ENCODE measurements around the gene PRKCE.

Gene PRKCE

GRCh38 chr2:45684756-45685155 lies 33.3 kb downstream of the PRKCE start:
- Histone ChIP-seq H3K27me3 (no peaks in the 10 kb centered on the region), H3K36me3 (no peaks in the 10 kb centered on the region), H3K27ac (no peak overlapping the region), H3K4me1 (peaks cover 0 to 21% (median 2%) of the 10 kb centered on the region in 4 donors), H3K4me3 (no peak overlapping the region), H3K9me3 (no peaks in the 10 kb centered on the region)
- intact Hi-C loops (cut with DNase I; ENCODE audit: low total_unique reads), result no loop called here
- no peak for TF ChIP-seq CTCF (IDR thresholded peaks at IDR 0.05)
- DNase-seq, result no peak

GRCh38 chr2:45685260-45685659 lies 33.8 kb downstream of the PRKCE start:
- no peaks in the 10 kb centered on the region for H3K36me3 ChIP-seq
- no peak for TF ChIP-seq CTCF (IDR thresholded peaks at IDR 0.05)

GRCh38 chr2:45687964-45688363 lies 36.5 kb downstream of the PRKCE start:
- no peaks in the 10 kb centered on the region for H3K27me3 ChIP-seq
- peaks cover 0 to 17% (median 4%) of the 10 kb centered on the region in 4 donors for H3K4me1 ChIP-seq
- H3K27ac ChIP-seq, result no peak overlapping the region
- no peak for TF ChIP-seq CTCF (IDR thresholded peaks at IDR 0.05)
- intact Hi-C loops (cut with DNase I; ENCODE audit: low total_unique reads), result no loop called here
- H3K4me3 ChIP-seq, result no peak overlapping the region
- H3K36me3 ChIP-seq, result no peaks in the 10 kb centered on the region
- DNase-seq, result no peak
- H3K9me3 ChIP-seq, result no peaks in the 10 kb centered on the region

More at GRCh38 chr2:45685260-45685659, 33.8 kb downstream of the PRKCE start:
- Histone ChIP-seq H3K27ac (no peak overlapping the region), H3K9me3 (no peaks in the 10 kb centered on the region), H3K27me3 (no peaks in the 10 kb centered on the region), H3K4me1 (peaks cover 0 to 21% (median 2%) of the 10 kb centered on the region in 4 donors), H3K4me3 (no peak overlapping the region)
- DNase-seq, result no peak
- intact Hi-C loops (cut with DNase I; ENCODE audit: low total_unique reads), result no loop called here

- H3K27ac ChIP-seq, result no peak overlapping the region
- no peak for DNase-seq
- TF ChIP-seq CTCF (IDR thresholded peaks at IDR 0.05), result no peak
- no peaks in the 10 kb centered on the region for H3K27me3 ChIP-seq
- no peaks in the 10 kb centered on the region for H3K9me3 ChIP-seq
- peaks cover 0 to 12% (median 4%) of the 10 kb centered on the region in 4 donors for H3K4me1 ChIP-seq
- no peaks in the 10 kb centered on the region for H3K36me3 ChIP-seq
- no peak overlapping the region for H3K4me3 ChIP-seq
- intact Hi-C loops (cut with DNase I; ENCODE audit: low total_unique reads), result no loop called here
These were observed 37.2 kb downstream of the PRKCE start for GRCh38 chr2:45688479-45689298.

GRCh38 chr2:45690231-45690630 lies 38.8 kb downstream of the PRKCE start:
- H3K27ac ChIP-seq, result no peak overlapping the region
- no peak for TF ChIP-seq CTCF (IDR thresholded peaks at IDR 0.05)
- intact Hi-C loops (cut with DNase I; ENCODE audit: low total_unique reads), result no loop called here
- DNase-seq, result no peak
- H3K4me1 ChIP-seq, result peaks cover 0 to 7% (median 2%) of the 10 kb centered on the region in 4 donors
- H3K4me3 ChIP-seq, result no peak overlapping the region
- no peaks in the 10 kb centered on the region for H3K36me3 ChIP-seq
- no peaks in the 10 kb centered on the region for H3K9me3 ChIP-seq
- no peaks in the 10 kb centered on the region for H3K27me3 ChIP-seq
